Sigmoid colon (tissue), 4 donors: ENCODE results near the gene SPTLC1.
"Not testable (repeated sequence)": the region's sequence is repeated elsewhere in the genome, so short reads cannot be mapped to it uniquely, and the experiment has no call there.

Experiments
- CTCF ChIP-seq, 4 experiments: fragments of 450-650 bp in 3 of 4; fragments of 200-600 bp in 1 of 4; IDR thresholded peaks; one replicate each; pipeline ENCODE4 v1.5.1; 2016 to 2019; ENCODE audit warnings: antibody characterized with exemption in 4 of 4, mild to moderate bottlenecking in 3 of 4, moderate library complexity in 2 of 4
- EP300 ChIP-seq, 4 donors: sonication (generic); formaldehyde crosslinking; IDR thresholded peaks; one replicate each; pipeline ENCODE4 v1.6.1; 2017; ENCODE audit warnings: antibody characterized with exemption in 4 of 4
- POLR2AphosphoS5 ChIP-seq, 4 donors: sonication (generic); formaldehyde crosslinking; IDR thresholded peaks; one replicate each; pipeline ENCODE4 v1.6.1; 2017; ENCODE audit warnings: antibody characterized with exemption in 4 of 4

GRCh38 chr9:92105446-92106225 is 9.6 kb downstream of the SPTLC1 start:
- TF ChIP-seq EP300, CTCF, POLR2AphosphoS5 (IDR thresholded peaks at IDR 0.05): not testable (repeated sequence)
